Measurements from ENCODE around the gene OPTC. TPM values are rescaled to one million over a fixed set of nuclear protein-coding genes. Genes with fewer than 3 reads are reported as not detected.

Gene OPTC
- total and polyA plus RNA-seq, 9 of the 15 experiments (the other 6 are each of a cell fraction or from before 2014, with no cell fraction given), result not detected

DNA sequence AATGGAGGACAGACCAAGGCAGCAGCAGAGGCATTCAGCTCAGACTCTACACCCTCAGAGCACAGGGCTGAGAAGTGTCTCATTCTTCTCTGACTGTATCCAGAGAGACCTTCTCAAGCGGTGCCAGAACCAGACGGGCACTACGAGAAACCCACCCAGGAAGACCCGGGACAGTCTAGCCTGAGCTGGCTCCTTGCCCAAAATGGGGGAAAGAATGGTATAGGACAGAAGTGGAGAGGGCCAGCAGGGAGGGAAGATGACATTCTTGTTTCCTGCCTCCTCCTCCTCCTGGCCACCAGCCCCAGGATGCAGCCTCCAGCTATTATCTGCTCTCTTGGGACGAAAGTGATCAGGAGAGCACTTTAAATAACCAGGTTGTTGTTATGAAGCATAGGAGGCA, 40.9 kb upstream of the OPTC start:
- DNase-seq (ENCODE audit: extremely low read depth in 1 of 4, low spot score in 3 of 4), result no peak
- 0 out of 2 replicates have a peak, but pooled peaks cover 7% of the 10 kb centered on the region for H4K20me1 ChIP-seq (replicated peaks; ENCODE audit: control insufficient read depth, insufficient read depth, low read length)
- no peaks in the 10 kb centered on the region for H3K4me1 ChIP-seq (replicated peaks in 1 of 2; ENCODE audit: control insufficient read depth in 2 of 2, insufficient read depth in 2 of 2, low read length in 2 of 2)
- CTCF ChIA-PET (ENCODE audit: low intra/inter-chr PET ratio), result no interaction called here
- in situ Hi-C loops (cut with MboI), result no loop called here
- H3K79me2 ChIP-seq (ENCODE audit: control insufficient read depth, insufficient read depth, low read length), result no peaks in the 10 kb centered on the region
- 2% methylated on average over 5 of the region's 5 CpGs for WGBS (ENCODE audit: insufficient coverage, low coverage, missing lambda C conversion rate)
- H3K4me3 ChIP-seq, result no peak overlapping the region
- H3K9ac ChIP-seq (ENCODE audit: insufficient read depth in 1 of 2, low read depth in 2 of 2, low read length in 2 of 2), result no peak overlapping the region
- no peak overlapping the region for H2AFZ ChIP-seq (ENCODE audit: low read depth, low read length)
- H3K27me3 ChIP-seq (ENCODE audit: control insufficient read depth in 2 of 2, insufficient read depth in 2 of 2, low read length in 2 of 2), result peaks cover 17 to 56% of the 10 kb centered on the region in 2 experiments
- no peak; the same call in 2 of the 3 replicates for ATAC-seq
- H3K9me3 ChIP-seq (replicated peaks; ENCODE audit: control insufficient read depth, insufficient read depth, low read depth, low read length), result no peaks in the 10 kb centered on the region
- BruUV-seq (replicated peaks), result no TSS peak
- H3K27ac ChIP-seq (ENCODE audit: extremely low read depth, low read depth, low read length), result no peak overlapping the region
- TF ChIP-seq KLF13 (tag; IDR thresholded peaks at IDR 0.05; ENCODE audit: borderline replicate concordance, low read depth) (no peak), RBM22 (IDR thresholded peaks at IDR 0.05; ENCODE audit: low read depth, low read length, poor library complexity, severe bottlenecking) (no peak), RAD21 (CRISPR knock-in tag; conservative IDR thresholded peaks at IDR 0.05 in 1 of 2, IDR thresholded peaks at IDR 0.05 in 1 of 2) (no peak), ETV5 (CRISPR knock-in tag; IDR thresholded peaks at IDR 0.05; ENCODE audit: low read depth) (no peak), FOXJ2 (tag; IDR thresholded peaks at IDR 0.05) (no peak), HDAC8 (tag; IDR thresholded peaks at IDR 0.05) (no peak), ZBTB9 (CRISPR knock-in tag; IDR thresholded peaks at IDR 0.05) (no peak), ZNF41 (CRISPR knock-in tag; conservative IDR thresholded peaks at IDR 0.05) (no peak)
- no peaks in the 10 kb centered on the region for H3K36me3 ChIP-seq (ENCODE audit: control insufficient read depth, insufficient read depth, low read length)
- no peak overlapping the region for H3K4me2 ChIP-seq (ENCODE audit: insufficient read depth, low read length)
- no peak for FAIRE-seq
- no peaks in the 10 kb centered on the region for H3K9me1 ChIP-seq (ENCODE audit: control insufficient read depth, insufficient read depth, low read length)
- POLR2A ChIA-PET, result no interaction called here
- intact Hi-C loops (cut with micrococcal nuclease), result no loop called here

All from K562 (cell line).